Mucosa of rectum (tissue), 2 donors: ENCODE results near the gene JAG2.

Source experiments
- H3K27ac ChIP-seq, 2 donors: one replicate each; pipeline ENCODE4 v1.7.0; 2013; ENCODE audit warnings: inconsistent platforms in 2 of 2, low read depth in 2 of 2, low read length in 2 of 2
- H3K27me3 ChIP-seq, 2 donors: one replicate each; pipeline ENCODE4 v1.7.0; 2013; ENCODE audit warnings: low read length in 2 of 2; ENCODE audit not compliant: control insufficient read depth in 2 of 2, insufficient read depth in 2 of 2
- H3K36me3 ChIP-seq, 2 donors: one replicate each; pipeline ENCODE4 v1.7.0; 2013; ENCODE audit warnings: low read length in 2 of 2; ENCODE audit not compliant: control insufficient read depth in 2 of 2, insufficient read depth in 2 of 2
- H3K4me1 ChIP-seq, 2 donors: one replicate each; pipeline ENCODE4 v1.7.0; 2013; ENCODE audit warnings: low read length in 2 of 2, mild to moderate bottlenecking in 1 of 2; ENCODE audit not compliant: control insufficient read depth in 2 of 2, insufficient read depth in 2 of 2
- H3K4me3 ChIP-seq, 2 donors: one replicate each; pipeline ENCODE4 v1.7.0; 2013; ENCODE audit warnings: low read length in 2 of 2
- H3K9ac ChIP-seq, 2 donors: one replicate each; pipeline ENCODE4 v1.7.0; 2013; ENCODE audit warnings: low read length in 2 of 2, low read depth in 1 of 2, mild to moderate bottlenecking in 1 of 2
- H3K9me3 ChIP-seq, 2 donors: one replicate each; pipeline ENCODE4 v1.7.0; 2013; ENCODE audit warnings: low read length in 2 of 2; ENCODE audit not compliant: control insufficient read depth in 2 of 2
- donor health status: healthy.
- donor health status: Normal muscosa, but diverticular disease.

Gene JAG2

GRCh38 chr14:105166571-105167302 lies 1.8 kb downstream of the JAG2 start:
- H3K27me3 ChIP-seq, result peaks cover 5 to 13% of the 10 kb centered on the region in 2 donors
- peaks cover 7 to 8% of the 10 kb centered on the region in 2 donors for H3K4me1 ChIP-seq
- H3K36me3 ChIP-seq, result no peaks in the 10 kb centered on the region
- no peak overlapping the region for H3K27ac ChIP-seq
- H3K9me3 ChIP-seq, result no peaks in the 10 kb centered on the region
- no peak overlapping the region for H3K4me3 ChIP-seq
- no peak overlapping the region for H3K9ac ChIP-seq

GRCh38 chr14:105165761-105166485 lies 2.7 kb downstream of the JAG2 start:
- H3K9ac ChIP-seq, result peak overlapping the region in 1 of 2 donors; percentile 17
- H3K27me3 ChIP-seq, result peaks cover 5 to 11% of the 10 kb centered on the region in 2 donors
- no peak overlapping the region for H3K4me3 ChIP-seq
- H3K4me1 ChIP-seq, result peaks cover 7 to 8% of the 10 kb centered on the region in 2 donors
- H3K27ac ChIP-seq, result no peak overlapping the region
- no peaks in the 10 kb centered on the region for H3K9me3 ChIP-seq
- H3K36me3 ChIP-seq, result no peaks in the 10 kb centered on the region

GRCh38 chr14:105165134-105165704 lies 3.4 kb downstream of the JAG2 start:
- Histone ChIP-seq H3K4me1 (peaks cover 7 to 8% of the 10 kb centered on the region in 2 donors), H3K9me3 (no peaks in the 10 kb centered on the region), H3K36me3 (no peaks in the 10 kb centered on the region), H3K4me3 (no peak overlapping the region), H3K27me3 (peaks cover 5 to 6% of the 10 kb centered on the region in 2 donors), H3K27ac (no peak overlapping the region), H3K9ac (peak overlapping the region in 1 of 2 donors; percentile 17)

GRCh38 chr14:105163040-105163742 lies 5.4 kb downstream of the JAG2 start:
- H3K9me3 ChIP-seq, result no peaks in the 10 kb centered on the region
- H3K4me1 ChIP-seq, result peaks cover 7 to 8% of the 10 kb centered on the region in 2 donors
- no peak overlapping the region for H3K27ac ChIP-seq
- no peaks in the 10 kb centered on the region for H3K36me3 ChIP-seq
- H3K9ac ChIP-seq, result no peak overlapping the region
- H3K27me3 ChIP-seq, result no peaks in the 10 kb centered on the region
- H3K4me3 ChIP-seq, result no peak overlapping the region

- no peaks in the 10 kb centered on the region for H3K27me3 ChIP-seq
- no peak overlapping the region for H3K4me3 ChIP-seq
- no peaks in the 10 kb centered on the region for H3K36me3 ChIP-seq
- H3K4me1 ChIP-seq, result peaks cover 5 to 8% of the 10 kb centered on the region in 2 donors
- H3K27ac ChIP-seq, result no peak overlapping the region
- H3K9me3 ChIP-seq, result no peaks in the 10 kb centered on the region
- no peak overlapping the region for H3K9ac ChIP-seq
These were observed 6.0 kb downstream of the JAG2 start for GRCh38 chr14:105162669-105162979.

GRCh38 chr14:105161964-105162668 lies 6.5 kb downstream of the JAG2 start:
- Histone ChIP-seq H3K9me3 (no peaks in the 10 kb centered on the region), H3K9ac (no peak overlapping the region), H3K27ac (no peak overlapping the region), H3K36me3 (no peaks in the 10 kb centered on the region), H3K4me1 (peaks cover 4 to 8% of the 10 kb centered on the region in 2 donors), H3K4me3 (no peak overlapping the region), H3K27me3 (no peaks in the 10 kb centered on the region)

GRCh38 chr14:105161309-105161708 lies 7.3 kb downstream of the JAG2 start:
- Histone ChIP-seq H3K9ac (no peak overlapping the region), H3K9me3 (no peaks in the 10 kb centered on the region), H3K36me3 (no peaks in the 10 kb centered on the region), H3K27me3 (no peaks in the 10 kb centered on the region), H3K4me1 (peaks cover 4 to 8% of the 10 kb centered on the region in 2 donors), H3K27ac (no peak overlapping the region), H3K4me3 (no peak overlapping the region)

GRCh38 chr14:105160776-105161175 lies 7.8 kb downstream of the JAG2 start:
- H3K4me1 ChIP-seq, result peaks cover 4 to 8% of the 10 kb centered on the region in 2 donors
- no peaks in the 10 kb centered on the region for H3K9me3 ChIP-seq
- no peaks in the 10 kb centered on the region for H3K36me3 ChIP-seq
- no peak overlapping the region for H3K27ac ChIP-seq
- no peak overlapping the region for H3K4me3 ChIP-seq
- no peaks in the 10 kb centered on the region for H3K27me3 ChIP-seq
- no peak overlapping the region for H3K9ac ChIP-seq

- Histone ChIP-seq H3K4me1 (no peaks in the 10 kb centered on the region), H3K36me3 (no peaks in the 10 kb centered on the region), H3K27me3 (no peaks in the 10 kb centered on the region), H3K27ac (no peak overlapping the region), H3K9me3 (no peaks in the 10 kb centered on the region), H3K9ac (no peak overlapping the region), H3K4me3 (no peak overlapping the region)
These were observed 9.2 kb downstream of the JAG2 start for GRCh38 chr14:105159344-105159743.
